Measurements from ENCODE around the gene MYO18B.

MYO18B gene

DNA sequence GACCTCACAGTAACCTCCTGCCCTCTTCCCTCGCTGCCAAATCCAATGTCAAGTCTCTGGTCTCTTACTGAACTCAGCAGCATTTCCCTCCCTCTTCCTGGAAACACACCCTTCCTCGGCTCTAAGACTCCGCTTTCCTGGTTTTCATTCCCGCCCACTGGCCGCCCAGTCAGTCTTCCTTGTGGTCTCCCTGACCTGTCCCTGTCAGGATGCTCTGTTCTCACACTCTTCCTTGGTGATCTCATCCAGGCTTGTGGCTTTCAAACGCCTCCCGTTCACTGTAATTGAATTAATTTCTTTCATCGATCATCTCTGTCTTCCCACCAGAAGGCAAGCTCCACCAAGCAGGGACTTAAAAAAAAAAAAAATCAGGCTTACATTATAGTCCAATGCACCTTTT is 33.5 kb downstream of the MYO18B start:
- DNase-seq (ENCODE audit: low read depth): no peak

DNA sequence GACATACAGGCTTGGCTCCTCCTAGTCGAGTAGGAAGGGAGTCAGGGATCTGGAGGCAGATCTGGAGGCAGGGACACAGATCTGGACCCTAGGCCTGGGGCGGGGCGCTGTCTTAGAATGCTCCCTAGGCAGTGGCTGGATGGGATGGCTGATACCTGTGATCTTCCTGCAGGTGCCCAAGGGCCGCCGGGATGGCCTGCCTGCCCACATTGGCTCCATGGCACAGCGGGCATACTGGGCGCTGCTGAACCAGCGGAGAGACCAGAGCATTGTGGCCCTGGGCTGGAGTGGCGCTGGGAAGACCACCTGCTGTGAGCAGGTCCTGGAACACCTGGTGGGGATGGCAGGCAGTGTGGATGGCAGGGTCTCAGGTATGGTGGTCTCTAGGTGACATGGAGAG is 35.4 kb downstream of the MYO18B start:
- no peak for DNase-seq (ENCODE audit: low read depth)

DNA sequence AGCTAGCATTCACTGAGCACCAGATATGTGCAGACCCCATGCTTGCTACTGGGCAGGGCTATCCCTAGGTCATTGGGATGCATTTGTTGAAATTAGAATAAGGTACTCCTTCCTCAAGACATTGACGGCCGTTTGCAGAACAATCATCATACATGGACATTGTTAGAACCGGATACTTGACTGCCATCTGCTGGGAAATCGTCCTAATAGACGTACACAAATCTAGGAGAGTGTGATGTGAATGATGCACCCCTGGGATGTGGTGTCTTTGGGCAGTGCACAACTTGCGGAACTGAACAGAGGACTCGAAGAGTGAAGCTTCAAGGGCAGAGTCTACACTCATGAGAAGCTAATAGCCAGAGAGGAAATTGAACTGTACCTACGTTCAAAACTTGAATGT is 35.9 kb downstream of the MYO18B start:
- no peak for DNase-seq (ENCODE audit: low read depth)

GRCh38 chr22:25779426-25779825 is 37.4 kb downstream of the MYO18B start:
- DNase-seq (ENCODE audit: low read depth): no peak

DNA sequence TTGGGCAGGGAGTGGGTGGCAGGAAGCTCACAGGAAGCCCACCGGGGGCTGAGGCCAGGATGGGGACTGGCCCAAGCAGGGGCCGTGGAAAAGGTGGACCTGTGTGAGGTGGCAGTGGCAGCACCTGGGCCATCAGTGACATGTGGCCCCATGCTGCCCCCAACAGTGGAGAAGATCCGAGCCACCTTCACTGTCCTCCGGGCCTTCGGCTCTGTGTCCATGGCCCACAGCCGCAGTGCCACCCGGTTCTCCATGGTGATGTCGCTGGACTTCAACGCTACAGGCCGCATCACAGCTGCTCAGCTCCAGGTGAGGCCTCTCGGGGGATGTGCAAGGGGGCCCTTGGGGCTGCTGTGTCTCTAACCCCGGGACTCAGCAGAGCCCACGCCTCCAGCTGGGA is 37.9 kb downstream of the MYO18B start:
- no peak for DNase-seq (ENCODE audit: low read depth)

GRCh38 chr22:25780673-25781072 is 38.7 kb downstream of the MYO18B start:
- no peak for DNase-seq (ENCODE audit: low read depth)

GRCh38 chr22:25781801-25782200 is 39.8 kb downstream of the MYO18B start:
- no peak for DNase-seq (ENCODE audit: low read depth)

DNA sequence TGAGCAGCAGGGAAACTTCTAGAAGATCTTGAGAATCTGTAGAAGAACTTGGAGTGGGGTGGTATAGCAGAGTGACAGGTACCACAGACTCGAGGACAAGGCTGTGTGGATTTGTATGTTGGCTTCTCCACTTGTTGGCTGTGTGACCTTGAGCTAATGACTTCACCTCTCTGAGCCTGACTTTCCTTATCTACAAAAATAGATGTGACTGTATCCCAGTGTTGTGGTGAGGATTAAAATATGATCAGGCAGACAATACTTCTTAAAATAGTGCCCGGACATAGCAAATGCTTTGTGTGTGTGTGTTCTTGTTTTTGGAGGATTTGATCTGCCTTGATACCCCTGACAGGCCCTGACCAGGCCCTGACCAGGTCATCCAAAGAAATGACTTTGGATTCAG is 40.8 kb downstream of the MYO18B start:
- DNase-seq (ENCODE audit: low read depth): no peak

DNA sequence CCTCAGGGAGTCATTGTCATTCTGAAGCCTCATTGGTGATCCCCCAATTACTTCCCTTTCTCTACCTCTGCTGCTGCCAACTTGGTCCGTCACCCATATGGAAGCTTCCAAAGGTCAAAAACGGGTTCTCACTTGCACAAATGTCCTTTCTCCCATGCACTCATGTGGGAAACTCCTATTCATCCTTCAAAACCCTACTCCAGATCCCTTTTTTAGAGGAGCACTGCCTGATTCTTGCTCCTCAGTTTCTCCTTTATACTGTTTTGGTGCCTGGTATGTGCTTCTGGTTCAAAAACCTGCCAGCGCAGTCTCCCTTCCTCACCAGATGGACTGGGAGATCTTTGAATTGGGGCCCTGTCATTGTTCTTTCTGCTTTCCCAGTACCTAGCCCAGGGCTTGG is 41.9 kb downstream of the MYO18B start:
- no peak for DNase-seq (ENCODE audit: low read depth)

- DNase-seq (ENCODE audit: low read depth): no peak
These were observed 44.2 kb downstream of the MYO18B start for GRCh38 chr22:25786165-25786564.

- DNase-seq (ENCODE audit: low read depth): no peak
These were observed 49.6 kb downstream of the MYO18B start for GRCh38 chr22:25791556-25791955.

GRCh38 chr22:25795478-25795877 is 53.5 kb downstream of the MYO18B start:
- DNase-seq (ENCODE audit: low read depth): no peak

- DNase-seq (ENCODE audit: low read depth): no peak
These were observed 55.7 kb downstream of the MYO18B start for GRCh38 chr22:25797498-25798290.

GRCh38 chr22:25800766-25801165 is 58.8 kb downstream of the MYO18B start:
- no peak for DNase-seq (ENCODE audit: low read depth)

DNA sequence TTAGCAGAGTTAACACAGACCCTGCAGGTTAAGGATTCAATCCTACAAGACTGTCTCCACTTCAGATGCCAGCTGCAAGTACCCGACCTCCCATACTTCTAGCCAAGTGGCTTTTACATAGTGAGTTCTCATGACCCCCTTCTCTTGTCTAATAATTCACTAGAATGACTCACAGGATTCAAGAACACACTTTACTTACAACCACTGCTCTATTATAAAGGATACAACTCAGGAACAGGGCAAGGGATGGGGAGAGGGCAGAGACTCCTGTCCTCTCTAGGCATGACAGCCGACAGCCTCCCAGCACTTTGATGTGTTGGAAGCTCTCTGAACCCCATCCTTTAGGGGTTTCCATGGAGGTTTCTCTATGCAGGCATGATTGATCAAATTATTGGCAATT is 60.0 kb downstream of the MYO18B start:
- no peak for DNase-seq (ENCODE audit: low read depth)

DNA sequence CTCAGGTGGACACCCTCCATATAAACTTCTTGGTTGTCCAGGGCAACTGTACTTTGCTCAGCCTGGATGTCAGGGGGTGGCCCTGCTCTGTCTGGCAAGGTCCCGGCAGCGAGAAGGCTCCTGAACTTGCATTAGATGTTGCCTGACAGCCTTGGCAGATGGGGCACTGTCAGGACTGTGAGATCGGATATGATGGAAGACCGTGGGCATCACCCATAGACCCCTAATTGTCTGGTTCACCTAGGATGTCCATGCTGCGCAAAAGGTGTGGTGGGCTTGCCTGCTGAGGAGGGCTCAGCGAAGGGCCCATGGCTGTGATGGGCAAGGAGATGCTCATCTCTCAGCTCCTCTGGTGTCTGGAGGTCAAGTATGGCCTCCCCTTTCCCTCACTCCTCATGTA is 62.7 kb downstream of the MYO18B start:
- DNase-seq (ENCODE audit: low read depth): no peak

GRCh38 chr22:25806579-25806978 is 64.6 kb downstream of the MYO18B start:
- no peak for DNase-seq (ENCODE audit: low read depth)

DNA sequence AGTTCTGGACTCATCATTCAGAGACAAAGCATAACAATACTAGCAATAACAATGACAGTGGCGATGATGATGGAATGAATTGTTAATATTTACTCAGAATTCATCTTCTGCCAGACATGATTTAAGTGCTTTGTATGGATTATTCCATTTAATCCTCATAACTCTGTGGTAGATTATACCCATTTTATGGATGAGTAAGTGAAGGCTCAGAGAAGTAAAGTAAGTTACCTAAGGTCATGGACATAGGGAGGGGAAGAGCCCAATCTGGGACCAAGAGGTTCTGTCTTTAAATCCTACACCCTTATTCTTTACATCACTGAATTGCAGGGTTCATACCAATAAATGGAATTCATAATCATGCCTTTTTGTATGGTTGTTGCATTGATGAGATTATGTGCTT is 72.7 kb downstream of the MYO18B start:
- no peak for DNase-seq (ENCODE audit: low read depth)

GRCh38 chr22:25815561-25815960 is 73.6 kb downstream of the MYO18B start:
- no peak for DNase-seq (ENCODE audit: low read depth)

GRCh38 chr22:25816522-25817059 is 74.6 kb downstream of the MYO18B start:
- peak; percentile 52 for DNase-seq (ENCODE audit: low read depth)

GRCh38 chr22:25817092-25817943 is 75.3 kb downstream of the MYO18B start:
- DNase-seq (ENCODE audit: low read depth): no peak

GRCh38 chr22:25818541-25818940 is 76.6 kb downstream of the MYO18B start:
- no peak for DNase-seq (ENCODE audit: low read depth)

DNA sequence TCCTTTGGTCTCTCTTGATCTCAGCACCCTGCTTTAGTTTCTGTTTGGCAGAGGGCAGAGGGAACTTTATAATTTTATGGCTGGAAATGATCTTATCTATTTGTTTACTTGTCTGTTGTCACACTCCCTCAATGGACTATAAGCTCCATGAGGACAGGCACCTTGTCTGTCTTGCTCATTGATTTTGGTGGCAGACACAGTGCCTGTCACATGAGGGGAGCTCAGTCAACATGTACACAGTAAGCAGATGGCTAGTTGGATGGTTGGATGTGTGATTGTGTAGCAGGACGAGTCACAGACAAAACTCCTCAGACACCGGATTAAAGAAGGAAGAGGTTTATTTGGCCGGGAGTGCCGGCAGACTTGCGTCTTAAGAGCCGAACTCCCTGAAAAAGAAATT is 80.4 kb downstream of the MYO18B start:
- DNase-seq (ENCODE audit: low read depth): no peak
